ENCODE data around the gene PSEN2.

DNA sequence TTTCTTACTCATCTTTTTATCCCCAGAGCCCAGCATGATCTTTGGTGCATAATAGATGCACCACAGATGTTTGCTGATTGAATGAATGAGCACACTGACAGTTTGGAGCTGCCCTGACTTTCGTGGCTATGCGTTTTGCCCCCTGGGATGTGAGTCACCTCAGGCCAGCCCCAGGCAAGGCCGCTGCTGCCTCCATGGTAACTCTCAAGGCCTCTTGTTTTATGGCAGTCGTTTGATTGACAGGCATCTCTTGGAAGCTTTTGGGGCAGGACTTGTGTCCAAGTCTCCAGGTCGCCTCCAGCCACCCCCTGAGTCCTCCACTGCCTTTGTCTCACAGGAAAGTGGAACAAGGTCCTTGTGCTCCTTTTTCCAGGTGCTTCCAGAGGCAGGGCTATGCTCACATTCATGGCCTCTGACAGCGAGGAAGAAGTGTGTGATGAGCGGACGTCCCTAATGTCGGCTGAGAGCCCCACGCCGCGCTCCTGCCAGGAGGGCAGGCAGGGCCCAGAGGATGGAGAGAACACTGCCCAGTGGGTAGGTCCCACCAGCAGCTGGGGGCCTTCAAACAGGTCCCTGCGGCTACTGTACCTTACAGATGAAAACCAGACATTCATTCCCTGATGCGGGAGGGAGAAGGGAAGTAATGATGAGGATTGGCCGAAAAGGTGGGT lies 11.2 kb downstream of the PSEN2 start:
- no peak for TF ChIP-seq CTCF (IDR thresholded peaks at IDR 0.05; ENCODE audit: low read depth, low read length)
- no peak for TF ChIP-seq EZH2phosphoT487 (IDR thresholded peaks at IDR 0.05; ENCODE audit: low read depth)
